Measurements from ENCODE around the gene SHISA5.
"Not testable (repeated sequence)": the region's sequence is repeated elsewhere in the genome, so short reads cannot be mapped to it uniquely, and the experiment has no call there.

The SHISA5 gene

GRCh38 chr3:48532271-48532976, 28.4 kb upstream of the SHISA5 start:
- DNase-seq (no peak), ATAC-seq (ENCODE audit: insufficient read depth, low read depth) (no peak)
- no peaks in the 10 kb centered on the region for H3K79me2 ChIP-seq (ENCODE audit: insufficient read depth, low read length)
- H3K27me3 ChIP-seq (ENCODE audit: insufficient read depth, low read length, poor library complexity), result no peaks in the 10 kb centered on the region
- H3K9ac ChIP-seq (ENCODE audit: low read depth, low read length), result no peak overlapping the region
- no peak overlapping the region for H3K4me3 ChIP-seq (ENCODE audit: low read depth in 1 of 2, low read length in 2 of 2)
- H4K20me1 ChIP-seq (ENCODE audit: insufficient read depth, low read length), result peaks cover 7% of the 10 kb centered on the region; the same call in 1 of the 2 replicates
- no peaks in the 10 kb centered on the region for H3K4me1 ChIP-seq (ENCODE audit: insufficient read depth, low read length)
- no peak overlapping the region for H3K4me2 ChIP-seq (ENCODE audit: insufficient read depth, low read length)
- TF ChIP-seq CTCF (IDR thresholded peaks at IDR 0.05; ENCODE audit: borderline replicate concordance, extremely low read depth, low read length, poor library complexity, severe bottlenecking), result no peak
- no peak for TF ChIP-seq EZH2 (IDR thresholded peaks at IDR 0.05; ENCODE audit: borderline replicate concordance, low read depth, low read length, severe bottlenecking)
- H3K36me3 ChIP-seq (ENCODE audit: insufficient read depth, low read length), result peaks cover 22% of the 10 kb centered on the region
- H2AFZ ChIP-seq (ENCODE audit: low read depth, low read length), result no peak overlapping the region
- H3K27ac ChIP-seq (ENCODE audit: low read length), result no peak overlapping the region
- H3K9me3 ChIP-seq (ENCODE audit: insufficient read depth, low read length, severe bottlenecking), result no peaks in the 10 kb centered on the region

DNA sequence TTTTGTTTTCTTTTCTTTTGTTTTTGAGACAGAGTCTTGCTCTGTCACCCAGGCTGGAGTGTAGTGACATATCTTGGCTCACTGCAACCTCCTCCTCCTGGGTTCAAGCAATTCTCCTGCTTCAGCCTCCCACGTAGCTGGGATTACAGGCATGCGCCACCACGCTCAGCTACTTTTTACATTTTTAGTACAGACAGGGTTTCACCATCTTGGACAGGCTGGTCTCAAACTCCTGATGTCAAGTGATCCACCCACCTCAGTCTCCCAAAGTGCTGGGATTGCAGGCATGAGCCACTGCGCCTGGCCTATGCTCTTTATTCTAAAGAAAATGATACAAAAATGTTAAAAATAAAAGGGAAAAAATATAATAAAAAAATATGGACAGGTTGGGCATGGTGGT, 26.7 kb upstream of the SHISA5 start:
- not testable (repeated sequence) for H3K27me3 ChIP-seq (ENCODE audit: insufficient read depth, low read length, poor library complexity); H3K4me2 ChIP-seq (ENCODE audit: insufficient read depth, low read length); H2AFZ ChIP-seq (ENCODE audit: low read depth, low read length); H3K79me2 ChIP-seq (ENCODE audit: insufficient read depth, low read length); H3K9me3 ChIP-seq (ENCODE audit: insufficient read depth, low read length, severe bottlenecking); ATAC-seq (ENCODE audit: insufficient read depth, low read depth); H3K36me3 ChIP-seq (ENCODE audit: insufficient read depth, low read length); DNase-seq; H4K20me1 ChIP-seq (ENCODE audit: insufficient read depth, low read length); H3K4me1 ChIP-seq (ENCODE audit: insufficient read depth, low read length); H3K9ac ChIP-seq (ENCODE audit: low read depth, low read length); H3K4me3 ChIP-seq (ENCODE audit: low read depth in 1 of 2, low read length in 2 of 2); H3K27ac ChIP-seq (ENCODE audit: low read length)

DNA sequence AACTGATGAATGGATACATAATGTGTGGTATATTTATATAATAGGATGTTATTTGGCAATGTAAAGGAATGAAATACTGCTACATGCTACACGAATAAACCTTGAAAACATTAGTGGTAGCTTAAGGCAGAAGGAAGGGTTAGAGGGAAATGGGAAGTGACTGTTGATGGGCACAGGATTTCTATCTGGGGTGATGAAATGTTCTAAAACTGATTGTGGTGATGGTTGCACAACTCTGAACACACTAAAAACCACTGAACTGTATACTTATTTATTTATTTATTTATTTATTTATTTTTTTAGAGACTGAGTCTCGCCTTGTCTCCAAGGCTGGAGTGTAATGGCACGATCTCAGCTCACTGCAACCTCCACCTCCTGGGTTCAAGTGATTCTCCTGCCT, 24.8 kb upstream of the SHISA5 start:
- no peak for TF ChIP-seq CTCF (IDR thresholded peaks at IDR 0.05; ENCODE audit: borderline replicate concordance, extremely low read depth, low read length, poor library complexity, severe bottlenecking)
- no peak for TF ChIP-seq EZH2 (IDR thresholded peaks at IDR 0.05; ENCODE audit: borderline replicate concordance, low read depth, low read length, severe bottlenecking)
- no peak overlapping the region for H2AFZ ChIP-seq (ENCODE audit: low read depth, low read length)
- ATAC-seq (ENCODE audit: insufficient read depth, low read depth) (no peak), DNase-seq (no peak)
- H3K36me3 ChIP-seq (ENCODE audit: insufficient read depth, low read length), result no peaks in the 10 kb centered on the region
- H3K9ac ChIP-seq (ENCODE audit: low read depth, low read length), result no peak overlapping the region
- H3K27me3 ChIP-seq (ENCODE audit: insufficient read depth, low read length, poor library complexity), result no peaks in the 10 kb centered on the region
- no peak overlapping the region for H3K27ac ChIP-seq (ENCODE audit: low read length)
- no peaks in the 10 kb centered on the region for H3K79me2 ChIP-seq (ENCODE audit: insufficient read depth, low read length)
- H3K9me3 ChIP-seq (ENCODE audit: insufficient read depth, low read length, severe bottlenecking), result no peaks in the 10 kb centered on the region
- no peaks in the 10 kb centered on the region; the same call in 1 of the 2 replicates for H4K20me1 ChIP-seq (ENCODE audit: insufficient read depth, low read length)
- H3K4me1 ChIP-seq (ENCODE audit: insufficient read depth, low read length), result no peaks in the 10 kb centered on the region
- H3K4me3 ChIP-seq (ENCODE audit: low read depth in 1 of 2, low read length in 2 of 2), result no peak overlapping the region
- H3K4me2 ChIP-seq (ENCODE audit: insufficient read depth, low read length), result no peak overlapping the region

- no peak for DNase-seq
- Histone ChIP-seq H4K20me1 (ENCODE audit: insufficient read depth, low read length) (no peaks in the 10 kb centered on the region; the same call in 1 of the 2 replicates), H3K79me2 (ENCODE audit: insufficient read depth, low read length) (no peaks in the 10 kb centered on the region), H3K4me1 (ENCODE audit: insufficient read depth, low read length) (no peaks in the 10 kb centered on the region), H3K9ac (ENCODE audit: low read depth, low read length) (no peak overlapping the region), H3K4me2 (ENCODE audit: insufficient read depth, low read length) (no peak overlapping the region), H3K27me3 (ENCODE audit: insufficient read depth, low read length, poor library complexity) (no peaks in the 10 kb centered on the region), H3K27ac (ENCODE audit: low read length) (no peak overlapping the region), H3K4me3 (ENCODE audit: low read depth in 1 of 2, low read length in 2 of 2) (no peak overlapping the region), H2AFZ (ENCODE audit: low read depth, low read length) (no peak overlapping the region), H3K36me3 (ENCODE audit: insufficient read depth, low read length) (no peaks in the 10 kb centered on the region), H3K9me3 (ENCODE audit: insufficient read depth, low read length, severe bottlenecking) (no peaks in the 10 kb centered on the region)
- no peak for TF ChIP-seq EZH2 (IDR thresholded peaks at IDR 0.05; ENCODE audit: borderline replicate concordance, low read depth, low read length, severe bottlenecking)
- TF ChIP-seq CTCF (IDR thresholded peaks at IDR 0.05; ENCODE audit: borderline replicate concordance, extremely low read depth, low read length, poor library complexity, severe bottlenecking), result no peak
- no peak for ATAC-seq (ENCODE audit: insufficient read depth, low read depth)
Observed at GRCh38 chr3:48528048-48528447, 24.1 kb upstream of the SHISA5 start.
